SHP77 (cell line): ENCODE results near the gene SPRR2B.
"Not testable (repeated sequence)": the region's sequence is repeated elsewhere in the genome, so short reads cannot be mapped to it uniquely, and the experiment has no call there.

ENCODE experiments used
- DNase-seq, 2 experiments: peaks; one replicate each; lab custom pipeline; 2025; lab: John Stamatoyannopoulos, UW

SPRR2B gene

GRCh38 chr1:153032677-153033308, 38.6 kb downstream of the SPRR2B start:
- peak in 1 of 2 experiments; percentile 25 for DNase-seq

GRCh38 chr1:153032073-153032472, 39.3 kb downstream of the SPRR2B start:
- DNase-seq: no peak

- DNase-seq: no peak
These were observed 40.5 kb downstream of the SPRR2B start, which contains the start of gene SPRR1B for GRCh38 chr1:153030895-153031294. Gene SPRR1B (plus strand): TSS chr1:153031203. CDS start chr1:153032346, 1,143 bp downstream.

- DNase-seq: no peak
These were observed 42.6 kb downstream of the SPRR2B start for GRCh38 chr1:153028766-153029165.

- DNase-seq: no peak
These were observed 45.6 kb downstream of the SPRR2B start for GRCh38 chr1:153025797-153026196.

- no peak for DNase-seq
These were observed 47.0 kb downstream of the SPRR2B start for GRCh38 chr1:153024413-153024812.

DNA sequence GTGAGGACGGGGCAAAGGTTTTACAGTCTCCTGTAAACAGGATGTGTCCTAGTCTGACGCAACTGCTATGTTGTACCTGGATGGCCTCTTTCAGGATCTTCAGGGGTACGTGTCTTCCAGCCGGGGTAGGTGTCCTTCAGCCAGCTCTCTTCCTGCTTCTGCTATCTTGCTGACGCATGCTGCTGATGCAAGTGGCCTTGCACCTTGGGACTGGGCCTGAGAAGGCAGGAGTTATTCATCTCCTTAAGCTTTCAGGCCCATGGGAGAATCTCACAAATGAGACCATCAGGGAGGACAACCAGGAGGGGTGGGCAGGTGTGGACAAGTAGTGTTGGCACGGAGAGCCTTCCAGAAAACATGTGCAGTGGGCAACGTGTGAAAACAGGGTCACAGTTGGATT, 48.3 kb downstream of the SPRR2B start:
- no peak for DNase-seq

- DNase-seq: not testable (repeated sequence)
These were observed 49.1 kb downstream of the SPRR2B start for GRCh38 chr1:153022340-153022739.

- DNase-seq: not testable (repeated sequence)
These were observed 49.6 kb downstream of the SPRR2B start for GRCh38 chr1:153021829-153022228.
